HS-5 (cell line): ENCODE data around the gene RFX6.

ENCODE experiments used
- DNase-seq: peaks from one replicate; pipeline ENCODE4 v3.0.0-alpha.2; 2012; ENCODE audit warnings: low read depth

Gene RFX6

DNA sequence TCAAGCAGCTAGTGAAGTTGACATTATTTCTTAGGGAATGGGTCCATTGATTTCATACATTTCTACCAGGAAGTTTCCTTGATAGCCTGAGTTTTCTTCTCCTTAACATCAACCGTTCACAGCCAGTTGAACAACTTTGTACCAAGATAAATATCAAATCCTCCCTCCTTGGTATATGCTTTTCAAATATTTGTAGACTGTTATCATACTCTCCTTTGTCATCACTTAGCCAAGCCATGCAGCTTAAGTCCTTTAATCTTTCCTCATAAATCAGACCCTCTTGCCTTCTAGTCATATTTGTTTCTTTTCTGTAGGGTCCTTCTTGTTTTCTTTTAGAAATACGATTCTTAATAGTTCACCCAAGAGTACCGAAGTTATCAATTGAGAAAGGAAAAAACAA, 25.6 kb downstream of the RFX6 start:
- DNase-seq = no peak

DNA sequence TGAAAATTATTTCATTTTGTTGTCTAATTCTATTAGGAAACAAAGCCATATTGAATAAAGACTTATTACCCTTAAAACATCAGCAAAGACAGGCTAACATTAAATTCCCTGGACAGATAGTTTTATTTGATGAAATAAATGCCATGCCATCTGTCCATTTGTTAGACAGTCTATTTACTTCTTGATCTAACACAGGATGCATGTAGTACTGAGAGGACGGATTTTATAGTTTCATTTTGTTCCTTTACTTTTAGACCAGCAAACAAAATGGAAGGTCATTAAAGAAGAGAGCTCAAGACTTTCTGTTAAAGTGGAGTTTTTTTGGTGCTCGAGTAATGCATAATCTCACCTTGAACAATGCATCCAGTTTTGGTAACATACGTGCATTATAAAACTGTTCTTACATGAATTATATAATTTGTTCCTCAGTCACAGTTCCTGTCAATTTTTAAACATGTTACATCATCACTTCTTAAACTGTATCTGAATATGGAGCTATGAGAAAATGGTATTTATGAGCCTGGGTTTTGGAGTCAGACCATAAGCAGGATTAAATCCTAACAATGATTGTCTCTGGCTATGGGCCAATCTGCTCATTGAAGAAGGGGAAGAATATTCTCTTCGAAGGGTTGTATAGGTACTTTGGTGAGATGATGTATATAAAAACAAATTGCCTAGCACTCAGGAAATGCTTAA, 46.0 kb downstream of the RFX6 start:
- no peak for DNase-seq

- no peak for DNase-seq
Observed at GRCh38 chr6:116924245-116924644, 47.2 kb downstream of the RFX6 start.

GRCh38 chr6:116925088-116925794, 48.2 kb downstream of the RFX6 start:
- no peak for DNase-seq

GRCh38 chr6:116928677-116929076, 51.6 kb downstream of the RFX6 start:
- no peak for DNase-seq

DNA sequence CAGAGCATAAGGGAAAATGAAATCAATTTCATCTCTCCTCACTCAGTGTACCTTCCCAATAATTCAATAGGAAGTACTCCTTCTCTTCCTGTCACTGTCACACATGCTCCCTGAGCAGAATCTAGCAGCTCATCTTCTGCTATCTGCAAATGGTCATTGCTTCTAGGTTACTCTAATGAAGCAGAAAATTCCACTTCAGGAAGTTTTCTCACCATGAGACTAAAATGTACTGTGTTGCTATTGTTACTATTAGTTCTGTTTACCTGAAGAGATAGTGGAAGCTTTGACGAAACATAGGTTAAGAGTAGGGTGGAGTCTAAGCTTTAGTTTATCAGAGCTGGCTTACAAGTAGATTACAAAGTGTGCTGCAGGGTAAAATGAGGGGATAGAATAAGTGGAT, 52.8 kb downstream of the RFX6 start:
- no peak for DNase-seq

GRCh38 chr6:116931456-116931855, 54.4 kb downstream of the RFX6 start:
- no peak for DNase-seq

DNA sequence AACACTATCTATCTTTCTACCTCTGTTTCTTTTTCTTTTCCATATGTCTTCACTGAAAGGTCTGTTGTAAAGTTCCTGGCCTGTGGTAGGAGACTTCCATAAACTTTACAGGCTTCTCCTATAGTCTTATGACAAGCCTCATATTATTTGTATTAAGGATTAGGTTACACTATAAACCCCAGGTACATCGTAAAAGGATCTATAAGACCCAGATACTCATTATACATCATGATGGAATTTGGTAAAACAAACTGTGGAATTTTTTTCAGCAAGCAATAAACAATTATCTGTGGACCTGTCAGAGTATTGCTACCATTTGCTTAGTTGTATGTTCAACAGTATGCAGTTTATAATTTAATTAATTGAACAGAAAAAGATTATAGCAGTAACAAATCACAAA, 55.5 kb downstream of the RFX6 start:
- no peak for DNase-seq

DNA sequence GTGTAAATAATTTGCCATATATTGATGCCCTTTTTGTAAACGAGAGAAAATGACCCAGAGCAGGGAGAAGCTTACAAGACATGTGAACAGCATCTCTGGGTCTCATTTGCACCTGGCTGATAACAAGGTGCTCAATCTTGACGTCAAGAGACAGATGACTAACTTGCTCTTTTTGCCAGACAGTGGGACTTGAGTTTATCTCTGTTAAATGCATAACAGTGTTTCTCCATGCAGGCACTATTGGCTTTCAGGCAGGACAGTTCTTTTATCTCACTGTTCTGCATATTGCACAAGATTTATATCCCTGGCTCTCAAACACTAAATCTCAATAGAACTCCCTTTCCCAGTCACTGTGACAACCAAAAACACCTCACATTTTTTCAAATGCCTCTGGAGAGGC, 56.4 kb downstream of the RFX6 start:
- DNase-seq = no peak

DNA sequence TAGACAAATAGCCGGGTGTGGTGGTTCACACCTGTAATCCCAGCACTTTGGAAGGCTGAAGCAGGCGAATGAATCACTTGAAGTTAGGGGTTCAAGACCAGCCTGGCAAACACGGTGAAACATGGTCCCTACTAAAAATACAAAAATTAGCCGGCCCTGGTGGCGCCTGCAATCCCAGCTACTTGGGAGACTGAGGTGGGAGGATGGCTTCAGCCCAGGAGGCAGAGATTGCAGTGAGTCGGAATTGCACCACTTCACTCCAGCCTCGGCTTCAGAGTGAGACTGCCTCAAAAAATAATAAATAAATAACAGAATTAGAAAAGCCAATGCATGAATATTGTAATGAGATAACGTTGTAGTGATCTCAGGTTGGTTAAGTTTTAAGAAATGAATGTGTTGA, 61.3 kb downstream of the RFX6 start:
- no peak for DNase-seq

GRCh38 chr6:116941727-116942126, 64.7 kb downstream of the RFX6 start:
- no peak for DNase-seq

- DNase-seq = peak; percentile 19
Observed at GRCh38 chr6:116945809-116946208, 68.8 kb downstream of the RFX6 start.

DNA sequence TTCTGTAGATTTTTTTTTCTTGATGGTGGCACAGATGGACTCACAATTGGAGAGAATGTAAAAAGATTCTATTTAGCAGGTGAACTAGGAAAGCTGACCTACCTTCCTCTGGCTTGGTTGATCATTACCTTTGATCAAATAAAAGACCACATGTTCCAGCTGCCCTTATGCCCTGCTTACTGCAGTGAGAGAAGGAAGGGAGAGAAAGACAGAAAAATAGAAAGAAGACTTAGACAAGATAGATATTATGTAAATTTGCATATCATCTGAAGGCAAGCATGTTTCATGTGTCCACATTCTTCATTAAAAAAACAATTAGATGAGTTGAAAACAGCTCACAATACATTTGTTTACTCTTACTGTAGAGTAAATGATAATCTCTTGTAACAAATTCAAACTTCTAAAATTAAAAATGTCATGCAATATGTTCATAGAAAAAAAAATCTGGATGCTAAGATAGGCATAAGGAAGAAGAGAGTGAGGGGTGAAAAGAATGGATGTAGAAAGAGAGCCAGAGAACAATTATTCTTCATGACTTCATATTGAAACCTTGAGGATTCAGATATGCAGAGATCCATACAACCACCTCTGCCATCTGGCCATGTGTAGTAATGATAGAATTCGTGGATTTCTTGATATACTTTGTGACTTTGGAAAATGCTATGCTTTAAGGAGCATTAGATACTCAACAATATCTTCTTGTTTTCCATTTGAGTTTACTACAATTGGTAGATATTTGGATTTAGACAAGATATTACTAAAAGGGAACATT, 71.7 kb downstream of the RFX6 start:
- no peak for DNase-seq

DNA sequence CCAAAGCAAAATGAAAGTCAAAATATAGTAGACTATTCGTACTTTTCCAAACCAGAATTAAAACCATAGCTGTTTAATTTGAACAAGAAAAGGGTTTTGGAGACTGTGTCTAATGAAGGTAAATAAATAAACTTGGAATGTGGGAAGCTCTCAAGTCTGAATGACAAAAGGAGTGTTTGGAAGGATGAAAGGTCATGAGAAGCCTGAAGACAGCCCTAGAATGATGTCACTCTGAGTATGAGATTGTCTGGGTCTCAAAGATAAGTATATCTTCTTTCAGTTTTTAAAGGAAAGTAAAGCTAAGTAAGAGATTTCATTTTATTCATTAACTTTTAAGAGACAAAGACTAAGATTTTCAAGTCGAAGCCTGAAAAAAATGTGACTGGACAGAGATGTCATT, 72.9 kb downstream of the RFX6 start:
- DNase-seq = no peak

- no peak for DNase-seq
Observed at GRCh38 chr6:116954335-116954734, 77.3 kb downstream of the RFX6 start.

- no peak for DNase-seq
Observed at GRCh38 chr6:116954938-116955337, 77.9 kb downstream of the RFX6 start.

GRCh38 chr6:116955773-116956172, 78.7 kb downstream of the RFX6 start:
- DNase-seq = no peak

DNA sequence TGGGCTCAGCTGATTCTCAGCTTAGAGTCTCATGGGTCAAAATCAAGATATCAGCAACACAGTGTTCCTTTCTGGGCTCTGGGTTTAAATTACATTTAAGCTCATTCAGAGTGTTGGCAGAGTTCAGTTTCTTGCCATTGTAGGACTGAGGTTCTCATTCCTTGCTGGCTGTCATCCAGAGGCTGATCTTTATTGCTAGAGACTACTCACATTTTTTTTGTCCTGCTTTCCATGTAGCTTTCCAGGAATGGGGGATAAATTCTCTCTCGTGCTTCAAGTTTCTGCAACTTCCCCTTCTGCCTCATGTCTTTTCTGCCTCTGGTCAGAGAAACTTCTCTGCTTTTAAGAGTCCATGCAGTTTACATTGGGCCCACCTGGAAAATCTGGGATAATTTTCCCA, 86.9 kb downstream of the RFX6 start:
- no peak for DNase-seq

DNA sequence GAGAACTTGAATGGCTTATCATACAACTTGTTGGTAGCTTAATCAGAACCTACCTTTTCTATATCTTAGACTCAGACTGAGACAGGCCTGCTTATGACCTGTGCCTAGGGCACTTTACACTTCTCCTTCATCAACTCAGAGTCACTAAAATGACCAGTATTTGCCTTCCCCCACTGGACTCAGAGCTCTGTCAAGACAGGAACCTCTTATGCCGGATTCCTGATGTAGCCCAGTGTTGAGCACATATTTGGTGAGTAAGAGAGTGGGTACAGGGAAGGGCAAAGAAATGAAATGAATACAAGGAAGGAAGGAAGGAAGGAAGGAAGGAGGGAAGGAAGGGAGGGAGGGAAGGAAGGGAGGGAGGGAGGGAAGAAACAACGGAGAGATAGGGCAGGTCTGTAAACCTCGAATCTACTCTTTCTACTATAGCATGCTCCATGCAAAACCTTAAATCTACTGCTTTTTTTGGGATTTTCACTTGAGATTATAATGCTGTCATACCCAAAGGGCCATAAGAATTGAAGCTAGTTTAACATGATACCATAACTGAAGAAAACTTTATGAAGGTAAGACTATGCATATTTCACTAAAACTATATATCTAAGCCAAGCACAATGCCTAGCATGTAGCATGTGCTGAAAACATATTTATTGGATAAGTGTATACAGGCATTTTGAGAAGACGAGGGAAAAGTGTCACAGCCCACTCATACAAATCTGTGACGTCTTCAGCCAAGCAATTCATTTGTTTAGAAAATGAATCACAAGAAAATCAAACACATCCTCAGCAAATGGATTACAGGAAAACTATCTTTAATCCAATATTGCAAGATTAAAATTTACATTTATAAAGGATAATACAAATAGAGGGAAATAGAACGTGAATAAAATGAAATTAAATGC, 89.9 kb downstream of the RFX6 start:
- no peak for DNase-seq

DNA sequence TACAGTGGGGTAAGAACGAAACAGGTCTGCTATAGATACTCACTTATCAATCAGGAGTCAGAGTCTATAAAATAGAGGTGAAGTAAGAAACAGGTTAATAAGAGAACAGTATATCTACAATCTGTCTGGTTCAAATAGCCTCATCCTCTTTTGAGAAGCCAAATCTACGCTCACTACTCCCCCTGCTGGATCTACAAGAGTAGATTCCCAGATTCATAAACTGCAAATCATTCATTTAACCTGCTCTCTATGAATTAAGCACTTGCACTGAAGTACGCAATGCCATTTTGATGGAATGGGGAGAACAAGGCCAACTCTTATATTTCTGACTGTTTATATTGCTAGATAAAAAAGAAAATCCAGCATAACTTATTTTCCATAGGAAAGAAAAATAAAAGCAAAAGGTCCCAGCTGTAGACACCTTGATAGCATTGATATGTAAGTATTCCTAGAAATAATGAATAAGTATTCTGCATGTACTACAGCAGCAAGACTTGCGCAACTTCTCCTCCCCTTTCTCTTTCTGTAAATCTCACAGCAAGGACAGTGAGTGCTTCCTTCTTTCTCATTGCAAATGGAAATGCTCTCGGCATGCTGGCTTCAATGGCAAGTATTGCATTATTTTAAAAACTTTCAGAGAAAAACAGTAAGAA, 92.3 kb downstream of the RFX6 start:
- DNase-seq = peak; percentile 16

- DNase-seq = peak; percentile 16
Observed at GRCh38 chr6:116971959-116972358, 94.9 kb downstream of the RFX6 start.

DNA sequence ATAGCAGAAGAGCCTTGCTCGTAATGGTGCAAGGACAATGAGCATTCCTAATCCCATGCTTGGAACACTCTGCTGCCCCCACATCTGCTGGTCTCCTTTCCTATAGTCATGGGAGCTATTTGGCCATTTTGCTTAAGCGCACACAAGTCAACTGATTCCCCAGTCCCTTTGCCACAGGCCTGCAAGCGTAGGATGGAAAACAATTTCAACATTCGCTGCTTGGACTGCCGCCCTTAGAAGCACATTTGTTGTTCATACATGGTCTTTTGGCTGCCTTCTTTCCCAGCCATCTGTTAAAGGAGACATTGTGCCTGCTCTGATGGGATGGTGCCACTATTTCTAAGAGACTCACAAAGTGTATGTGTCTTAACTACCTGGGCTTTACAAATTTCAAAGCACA, 96.9 kb downstream of the RFX6 start:
- DNase-seq = no peak
